ENCODE measurements around the gene TYW5. TPM values are rescaled to one million over a fixed set of nuclear protein-coding genes. Genes with fewer than 3 reads are reported as not detected.

The TYW5 gene
- total and polyA plus RNA-seq, 4 donors: 3.3 to 18.8 (median 4.9) TPM

- peaks cover 0 to 8% (median 0%) of the 10 kb centered on the region in 5 donors for H3K4me1 ChIP-seq (ENCODE audit: control insufficient read depth in 5 of 5, insufficient read depth in 5 of 5, low read length in 5 of 5)
- H3K4me3 ChIP-seq: no peak overlapping the region
- no peak for ATAC-seq (ENCODE audit: insufficient read depth, low FRiP score)
- no peak for TF ChIP-seq CTCF (IDR thresholded peaks at IDR 0.05; ENCODE audit: control extremely low read depth, extremely low read depth)
- no peaks in the 10 kb centered on the region for H3K9me3 ChIP-seq (ENCODE audit: control insufficient read depth in 4 of 4, insufficient read depth in 3 of 4, low read length in 3 of 4)
- WGBS, 2 donors: 76 to 81% methylated on average over 1 of the region's 1 CpG
- H3K27me3 ChIP-seq (ENCODE audit: control insufficient read depth in 3 of 3, insufficient read depth in 3 of 3, low read length in 2 of 3): no peaks in the 10 kb centered on the region
- H3K27ac ChIP-seq (ENCODE audit: low read depth in 1 of 2, low read length in 1 of 2): no peak overlapping the region
- no peak overlapping the region for H3K9ac ChIP-seq (ENCODE audit: insufficient read depth in 1 of 2, low read length in 2 of 2)
- DNase-seq: peak in 2 of 3 donors; percentile 24 to 63
- H3K36me3 ChIP-seq (ENCODE audit: control insufficient read depth in 4 of 4, insufficient read depth in 4 of 4, low read length in 4 of 4): peaks cover 1 to 11% (median 7%) of the 10 kb centered on the region in 4 donors
Measured at GRCh38 chr2:199926806-199927205, 28.5 kb downstream of the TYW5 start.

GRCh38 chr2:199923924-199924323 lies 31.4 kb downstream of the TYW5 start:
- no peak overlapping the region for H3K4me3 ChIP-seq
- H3K27ac ChIP-seq (ENCODE audit: low read depth in 1 of 2, low read length in 1 of 2): no peak overlapping the region
- WGBS, 2 donors: 85% methylated on average over 2 of the region's 2 CpGs
- no peak for TF ChIP-seq CTCF (IDR thresholded peaks at IDR 0.05; ENCODE audit: control extremely low read depth, extremely low read depth)
- H3K27me3 ChIP-seq (ENCODE audit: control insufficient read depth in 3 of 3, insufficient read depth in 3 of 3, low read length in 2 of 3): no peaks in the 10 kb centered on the region
- H3K36me3 ChIP-seq (ENCODE audit: control insufficient read depth in 4 of 4, insufficient read depth in 4 of 4, low read length in 4 of 4): peaks cover 0 to 7% (median 4%) of the 10 kb centered on the region in 4 donors
- ATAC-seq (ENCODE audit: insufficient read depth, low FRiP score) (no peak), DNase-seq (no peak)
- peaks cover 0 to 8% (median 4%) of the 10 kb centered on the region in 5 donors for H3K4me1 ChIP-seq (ENCODE audit: control insufficient read depth in 5 of 5, insufficient read depth in 5 of 5, low read length in 5 of 5)
- H3K9me3 ChIP-seq (ENCODE audit: control insufficient read depth in 4 of 4, insufficient read depth in 3 of 4, low read length in 3 of 4): no peaks in the 10 kb centered on the region
- no peak overlapping the region for H3K9ac ChIP-seq (ENCODE audit: insufficient read depth in 1 of 2, low read length in 2 of 2)

GRCh38 chr2:199922856-199923255 lies 32.4 kb downstream of the TYW5 start:
- Histone ChIP-seq H3K4me1 (ENCODE audit: control insufficient read depth in 5 of 5, insufficient read depth in 5 of 5, low read length in 5 of 5) (peaks cover 0 to 8% (median 4%) of the 10 kb centered on the region in 5 donors), H3K27me3 (ENCODE audit: control insufficient read depth in 3 of 3, insufficient read depth in 3 of 3, low read length in 2 of 3) (no peaks in the 10 kb centered on the region), H3K36me3 (ENCODE audit: control insufficient read depth in 4 of 4, insufficient read depth in 4 of 4, low read length in 4 of 4) (peaks cover 1 to 10% (median 5%) of the 10 kb centered on the region in 4 donors), H3K4me3 (no peak overlapping the region), H3K9ac (ENCODE audit: insufficient read depth in 1 of 2, low read length in 2 of 2) (no peak overlapping the region), H3K27ac (ENCODE audit: low read depth in 1 of 2, low read length in 1 of 2) (no peak overlapping the region), H3K9me3 (ENCODE audit: control insufficient read depth in 4 of 4, insufficient read depth in 3 of 4, low read length in 3 of 4) (no peaks in the 10 kb centered on the region)
- ATAC-seq (ENCODE audit: insufficient read depth, low FRiP score) (no peak), DNase-seq (no peak)
- WGBS, 2 donors: 64 to 75% methylated on average over 5 of the region's 5 CpGs
- TF ChIP-seq CTCF (IDR thresholded peaks at IDR 0.05; ENCODE audit: control extremely low read depth, extremely low read depth): no peak

- H3K27ac ChIP-seq (ENCODE audit: low read depth in 1 of 2, low read length in 1 of 2): no peak overlapping the region
- peaks cover 1 to 14% (median 9%) of the 10 kb centered on the region in 5 donors for H3K4me1 ChIP-seq (ENCODE audit: control insufficient read depth in 5 of 5, insufficient read depth in 5 of 5, low read length in 5 of 5)
- 87 to 97% methylated on average over 4 of the region's 4 CpGs for WGBS, 2 donors
- no peaks in the 10 kb centered on the region for H3K27me3 ChIP-seq (ENCODE audit: control insufficient read depth in 3 of 3, insufficient read depth in 3 of 3, low read length in 2 of 3)
- no peak for ATAC-seq (ENCODE audit: insufficient read depth, low FRiP score)
- no peak overlapping the region for H3K9ac ChIP-seq (ENCODE audit: insufficient read depth in 1 of 2, low read length in 2 of 2)
- H3K36me3 ChIP-seq (ENCODE audit: control insufficient read depth in 4 of 4, insufficient read depth in 4 of 4, low read length in 4 of 4): peaks cover 2 to 21% (median 9%) of the 10 kb centered on the region in 4 donors
- no peak for TF ChIP-seq CTCF (IDR thresholded peaks at IDR 0.05; ENCODE audit: control extremely low read depth, extremely low read depth)
- DNase-seq: no peak
- no peak overlapping the region for H3K4me3 ChIP-seq
- H3K9me3 ChIP-seq (ENCODE audit: control insufficient read depth in 4 of 4, insufficient read depth in 3 of 4, low read length in 3 of 4): peaks cover 0 to 6% (median 2%) of the 10 kb centered on the region in 4 donors
Measured at GRCh38 chr2:199916980-199917379, 38.3 kb downstream of the TYW5 start.

Data from lung (tissue), 12 donors.